Measurements from ENCODE around the gene INCENP.

DNA sequence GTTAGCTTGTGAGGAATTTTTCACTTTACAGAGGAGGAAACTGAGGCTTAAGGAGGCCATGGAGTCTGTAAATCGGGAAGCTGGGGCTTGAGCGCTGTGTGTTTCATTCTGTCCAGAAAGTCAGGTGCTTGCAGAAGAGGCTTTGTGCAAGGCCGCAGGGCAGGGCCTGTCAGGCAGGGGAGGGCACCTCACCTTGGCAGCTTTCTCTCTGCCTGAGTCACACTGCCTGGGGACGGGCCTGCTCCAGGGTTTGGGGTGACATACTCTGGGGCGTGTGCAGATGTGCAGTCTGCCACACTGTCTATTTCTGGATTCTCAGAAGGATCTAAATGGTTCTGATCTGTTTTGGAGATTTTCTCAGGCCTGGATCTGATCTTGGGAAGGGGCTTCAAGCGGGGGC lies 8.4 kb downstream of the INCENP start:
- TF ChIP-seq ZNF572 (CRISPR knock-in tag; IDR thresholded peaks at IDR 0.05) = no peak
- TF ChIP-seq, protein P1, sequence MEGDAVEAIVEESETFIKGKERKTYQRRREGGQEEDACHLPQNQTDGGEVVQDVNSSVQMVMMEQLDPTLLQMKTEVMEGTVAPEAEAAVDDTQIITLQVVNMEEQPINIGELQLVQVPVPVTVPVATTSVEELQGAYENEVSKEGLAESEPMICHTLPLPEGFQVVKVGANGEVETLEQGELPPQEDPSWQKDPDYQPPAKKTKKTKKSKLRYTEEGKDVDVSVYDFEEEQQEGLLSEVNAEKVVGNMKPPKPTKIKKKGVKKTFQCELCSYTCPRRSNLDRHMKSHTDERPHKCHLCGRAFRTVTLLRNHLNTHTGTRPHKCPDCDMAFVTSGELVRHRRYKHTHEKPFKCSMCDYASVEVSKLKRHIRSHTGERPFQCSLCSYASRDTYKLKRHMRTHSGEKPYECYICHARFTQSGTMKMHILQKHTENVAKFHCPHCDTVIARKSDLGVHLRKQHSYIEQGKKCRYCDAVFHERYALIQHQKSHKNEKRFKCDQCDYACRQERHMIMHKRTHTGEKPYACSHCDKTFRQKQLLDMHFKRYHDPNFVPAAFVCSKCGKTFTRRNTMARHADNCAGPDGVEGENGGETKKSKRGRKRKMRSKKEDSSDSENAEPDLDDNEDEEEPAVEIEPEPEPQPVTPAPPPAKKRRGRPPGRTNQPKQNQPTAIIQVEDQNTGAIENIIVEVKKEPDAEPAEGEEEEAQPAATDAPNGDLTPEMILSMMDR (CRISPR knock-in tag; IDR thresholded peaks at IDR 0.05) = no peak
- TF ChIP-seq SALL2 (CRISPR knock-in tag; IDR thresholded peaks at IDR 0.05) = no peak
- TF ChIP-seq NR2F1 (CRISPR knock-in tag; IDR thresholded peaks at IDR 0.05) = no peak
- no peak for TF ChIP-seq HOXA5 (CRISPR knock-in tag; IDR thresholded peaks at IDR 0.05)
- no peak for TF ChIP-seq TBP (CRISPR knock-in tag; IDR thresholded peaks at IDR 0.05)
- TF ChIP-seq, protein P2, sequence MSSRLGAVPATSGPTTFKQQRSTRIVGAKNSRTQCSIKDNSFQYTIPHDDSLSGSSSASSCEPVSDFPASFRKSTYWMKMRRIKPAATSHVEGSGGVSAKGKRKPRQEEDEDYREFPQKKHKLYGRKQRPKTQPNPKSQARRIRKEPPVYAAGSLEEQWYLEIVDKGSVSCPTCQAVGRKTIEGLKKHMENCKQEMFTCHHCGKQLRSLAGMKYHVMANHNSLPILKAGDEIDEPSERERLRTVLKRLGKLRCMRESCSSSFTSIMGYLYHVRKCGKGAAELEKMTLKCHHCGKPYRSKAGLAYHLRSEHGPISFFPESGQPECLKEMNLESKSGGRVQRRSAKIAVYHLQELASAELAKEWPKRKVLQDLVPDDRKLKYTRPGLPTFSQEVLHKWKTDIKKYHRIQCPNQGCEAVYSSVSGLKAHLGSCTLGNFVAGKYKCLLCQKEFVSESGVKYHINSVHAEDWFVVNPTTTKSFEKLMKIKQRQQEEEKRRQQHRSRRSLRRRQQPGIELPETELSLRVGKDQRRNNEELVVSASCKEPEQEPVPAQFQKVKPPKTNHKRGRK (CRISPR knock-in tag; IDR thresholded peaks at IDR 0.05) = no peak
- no peak for TF ChIP-seq ZNF232 (CRISPR knock-in tag; IDR thresholded peaks at IDR 0.05; ENCODE audit: borderline replicate concordance)
- TF ChIP-seq NFE2L1 (CRISPR knock-in tag; IDR thresholded peaks at IDR 0.05; ENCODE audit: borderline replicate concordance) = no peak
- TF ChIP-seq EZH2 (conservative IDR thresholded peaks at IDR 0.05; ENCODE audit: low read depth, low read length) = no peak
- TF ChIP-seq, protein P3, sequence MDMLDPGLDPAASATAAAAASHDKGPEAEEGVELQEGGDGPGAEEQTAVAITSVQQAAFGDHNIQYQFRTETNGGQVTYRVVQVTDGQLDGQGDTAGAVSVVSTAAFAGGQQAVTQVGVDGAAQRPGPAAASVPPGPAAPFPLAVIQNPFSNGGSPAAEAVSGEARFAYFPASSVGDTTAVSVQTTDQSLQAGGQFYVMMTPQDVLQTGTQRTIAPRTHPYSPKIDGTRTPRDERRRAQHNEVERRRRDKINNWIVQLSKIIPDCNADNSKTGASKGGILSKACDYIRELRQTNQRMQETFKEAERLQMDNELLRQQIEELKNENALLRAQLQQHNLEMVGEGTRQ (IDR thresholded peaks at IDR 0.05; ENCODE audit: low read depth, low read length) = no peak
- TF ChIP-seq, protein P3 (CRISPR knock-in tag; IDR thresholded peaks at IDR 0.05; ENCODE audit: borderline replicate concordance) = no peak
- TF ChIP-seq, protein P4, sequence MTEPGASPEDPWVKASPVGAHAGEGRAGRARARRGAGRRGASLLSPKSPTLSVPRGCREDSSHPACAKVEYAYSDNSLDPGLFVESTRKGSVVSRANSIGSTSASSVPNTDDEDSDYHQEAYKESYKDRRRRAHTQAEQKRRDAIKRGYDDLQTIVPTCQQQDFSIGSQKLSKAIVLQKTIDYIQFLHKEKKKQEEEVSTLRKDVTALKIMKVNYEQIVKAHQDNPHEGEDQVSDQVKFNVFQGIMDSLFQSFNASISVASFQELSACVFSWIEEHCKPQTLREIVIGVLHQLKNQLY (CRISPR knock-in tag; IDR thresholded peaks at IDR 0.05) = no peak

All from HepG2 (cell line).